WERI-Rb-1 (cell line): ENCODE results near the gene CETN2.

Experiments used
- DNase-seq: peaks from one replicate; pipeline ENCODE4 v3.0.0-alpha.2; 2020
- H3K27ac ChIP-seq: fragments of 250-450 bp; sonication (Bioruptor Pico); 2 replicates; pipeline ENCODE4 v1.5.1; 2020; ENCODE audit warnings: mild to moderate bottlenecking, moderate library complexity
- H3K27me3 ChIP-seq: fragments of 250-450 bp; sonication (Bioruptor Pico); 2 replicates; pipeline ENCODE4 v1.5.1; 2021; ENCODE audit warnings: mild to moderate bottlenecking, low read depth, moderate library complexity; ENCODE audit not compliant: insufficient read depth, severe bottlenecking
- H3K36me3 ChIP-seq: fragments of 250-450 bp; sonication (Bioruptor Pico); 2 replicates; pipeline ENCODE4 v1.5.1; 2020; ENCODE audit warnings: mild to moderate bottlenecking, moderate library complexity
- H3K4me3 ChIP-seq: 2 replicates; pipeline ENCODE4 v1.5.1; 2011; ENCODE audit warnings: low read depth, mild to moderate bottlenecking, control low read depth, low read length
- H3K9me3 ChIP-seq: fragments of 250-450 bp; sonication (Bioruptor Pico); 2 replicates; pipeline ENCODE4 v1.5.1; 2021; ENCODE audit warnings: mild to moderate bottlenecking, moderate library complexity; ENCODE audit not compliant: severe bottlenecking
- CTCF ChIP-seq: IDR thresholded peaks from 2 replicates; pipeline ENCODE4 v1.5.1; 2011; ENCODE audit warnings: low read depth, mild to moderate bottlenecking, control low read depth, inconsistent platforms, low read length

The CETN2 gene

GRCh38 chrX:152871260-152871659 is 40.7 kb upstream of the CETN2 start:
- H3K27me3 ChIP-seq, result peaks cover 7% of the 10 kb centered on the region
- DNase-seq, result no peak
- no peak for TF ChIP-seq CTCF
- H3K4me3 ChIP-seq, result no peak overlapping the region
- H3K9me3 ChIP-seq, result no peaks in the 10 kb centered on the region
- H3K27ac ChIP-seq, result no peak overlapping the region
- H3K36me3 ChIP-seq, result peaks cover 32% of the 10 kb centered on the region

GRCh38 chrX:152869972-152870371 is 39.4 kb upstream of the CETN2 start:
- Histone ChIP-seq H3K4me3 (no peak overlapping the region), H3K27me3 (peaks cover 5% of the 10 kb centered on the region), H3K9me3 (no peaks in the 10 kb centered on the region), H3K27ac (no peak overlapping the region), H3K36me3 (peaks cover 42% of the 10 kb centered on the region)
- peak; percentile 31 for TF ChIP-seq CTCF
- DNase-seq, result no peak

GRCh38 chrX:152866386-152866785 is 35.8 kb upstream of the CETN2 start:
- Histone ChIP-seq H3K36me3 (peaks cover 66% of the 10 kb centered on the region), H3K27me3 (peaks cover 2% of the 10 kb centered on the region), H3K4me3 (no peak overlapping the region), H3K27ac (no peak overlapping the region), H3K9me3 (no peaks in the 10 kb centered on the region)
- DNase-seq, result no peak
- no peak for TF ChIP-seq CTCF

- Histone ChIP-seq H3K9me3 (no peaks in the 10 kb centered on the region), H3K4me3 (no peak overlapping the region), H3K36me3 (peaks cover 69% of the 10 kb centered on the region), H3K27me3 (peaks cover 2% of the 10 kb centered on the region), H3K27ac (no peak overlapping the region)
- TF ChIP-seq CTCF, result no peak
- DNase-seq, result no peak
These were observed 34.8 kb upstream of the CETN2 start for GRCh38 chrX:152865232-152865920.

- DNase-seq, result no peak
- Histone ChIP-seq H3K4me3 (no peak overlapping the region), H3K27ac (no peak overlapping the region), H3K27me3 (no peaks in the 10 kb centered on the region), H3K36me3 (peaks cover 59% of the 10 kb centered on the region), H3K9me3 (no peaks in the 10 kb centered on the region)
- TF ChIP-seq CTCF, result no peak
These were observed 31.3 kb upstream of the CETN2 start for GRCh38 chrX:152861826-152862225.

- Histone ChIP-seq H3K27ac (no peak overlapping the region), H3K9me3 (no peaks in the 10 kb centered on the region)
These were observed 30.6 kb upstream of the CETN2 start for GRCh38 chrX:152861116-152861515.

More at GRCh38 chrX:152861116-152861515, 30.6 kb upstream of the CETN2 start:
- H3K36me3 ChIP-seq, result peaks cover 60% of the 10 kb centered on the region
- no peak for TF ChIP-seq CTCF
- no peaks in the 10 kb centered on the region for H3K27me3 ChIP-seq
- H3K4me3 ChIP-seq, result no peak overlapping the region
- DNase-seq, result peak; percentile 43
